HG03175 (cell line): ENCODE data around the gene TFAM.

Experiments
- ATAC-seq: cut with Tn5 transposase; IDR thresholded peaks from one replicate; pipeline ENCODE4 v1.9.1; 2021; ENCODE audit warnings: mild to moderate bottlenecking, moderate library complexity; ENCODE audit not compliant: unreplicated experiment

TFAM gene

GRCh38 chr10:58431903-58432302 is 46.7 kb downstream of the TFAM start:
- ATAC-seq: no peak

GRCh38 chr10:58433066-58433465 is 47.9 kb downstream of the TFAM start:
- ATAC-seq: no peak

GRCh38 chr10:58433571-58433970 is 48.4 kb downstream of the TFAM start:
- ATAC-seq: no peak

- ATAC-seq: no peak
These were observed 50.2 kb downstream of the TFAM start for GRCh38 chr10:58435297-58435985.

GRCh38 chr10:58436071-58436470 is 50.9 kb downstream of the TFAM start:
- ATAC-seq: no peak

- no peak for ATAC-seq
These were observed 53.2 kb downstream of the TFAM start for GRCh38 chr10:58438340-58438871.

- ATAC-seq: no peak
These were observed 53.8 kb downstream of the TFAM start for GRCh38 chr10:58438986-58439385.

GRCh38 chr10:58439632-58440364 is 54.6 kb downstream of the TFAM start:
- ATAC-seq: no peak

GRCh38 chr10:58440484-58440883 is 55.3 kb downstream of the TFAM start:
- no peak for ATAC-seq

GRCh38 chr10:58444321-58444720 is 59.1 kb downstream of the TFAM start:
- no peak for ATAC-seq

GRCh38 chr10:58444876-58445275 is 59.7 kb downstream of the TFAM start:
- no peak for ATAC-seq

GRCh38 chr10:58448121-58448935 is 63.1 kb downstream of the TFAM start:
- no peak for ATAC-seq
